ENCODE measurements around the gene HEMK1.

HEMK1 gene

DNA sequence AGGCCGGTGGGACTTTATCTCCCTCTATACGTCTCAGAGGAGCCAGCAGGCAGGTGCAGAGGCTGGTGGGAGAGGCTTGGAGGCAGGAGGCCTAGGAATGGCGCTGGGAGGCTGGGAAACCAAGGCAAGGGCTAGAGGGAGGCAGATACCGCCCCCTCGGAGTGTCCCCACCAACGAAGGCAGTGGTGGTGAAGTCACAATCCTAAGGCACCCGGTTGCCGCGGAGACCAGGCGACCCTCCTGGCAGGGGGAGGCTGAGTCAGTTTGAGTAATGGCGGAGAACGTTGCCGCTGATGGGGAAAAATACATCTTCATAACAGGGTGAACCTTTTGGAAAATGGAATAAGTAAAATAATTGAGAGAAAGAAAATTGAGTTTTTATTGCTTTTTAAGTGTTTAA is 36.0 kb upstream of the HEMK1 start:
- no peak overlapping the region for H3K27ac ChIP-seq (ENCODE audit: low read depth, low read length)
- H3K27me3 ChIP-seq (ENCODE audit: insufficient read depth, low read length), result peaks cover 60% of the 10 kb centered on the region
- no peaks in the 10 kb centered on the region for H3K4me1 ChIP-seq (ENCODE audit: control insufficient read depth, insufficient read depth, low read length, unreplicated experiment)
- H3K36me3 ChIP-seq (ENCODE audit: insufficient read depth, low read length), result no peaks in the 10 kb centered on the region
- no peak overlapping the region for H3K4me3 ChIP-seq (ENCODE audit: low read depth, low read length)
- H3K79me2 ChIP-seq (ENCODE audit: control insufficient read depth, insufficient read depth, low read length, unreplicated experiment), result no peaks in the 10 kb centered on the region
- H2AFZ ChIP-seq (ENCODE audit: low read length, unreplicated experiment), result no peak overlapping the region

DNA sequence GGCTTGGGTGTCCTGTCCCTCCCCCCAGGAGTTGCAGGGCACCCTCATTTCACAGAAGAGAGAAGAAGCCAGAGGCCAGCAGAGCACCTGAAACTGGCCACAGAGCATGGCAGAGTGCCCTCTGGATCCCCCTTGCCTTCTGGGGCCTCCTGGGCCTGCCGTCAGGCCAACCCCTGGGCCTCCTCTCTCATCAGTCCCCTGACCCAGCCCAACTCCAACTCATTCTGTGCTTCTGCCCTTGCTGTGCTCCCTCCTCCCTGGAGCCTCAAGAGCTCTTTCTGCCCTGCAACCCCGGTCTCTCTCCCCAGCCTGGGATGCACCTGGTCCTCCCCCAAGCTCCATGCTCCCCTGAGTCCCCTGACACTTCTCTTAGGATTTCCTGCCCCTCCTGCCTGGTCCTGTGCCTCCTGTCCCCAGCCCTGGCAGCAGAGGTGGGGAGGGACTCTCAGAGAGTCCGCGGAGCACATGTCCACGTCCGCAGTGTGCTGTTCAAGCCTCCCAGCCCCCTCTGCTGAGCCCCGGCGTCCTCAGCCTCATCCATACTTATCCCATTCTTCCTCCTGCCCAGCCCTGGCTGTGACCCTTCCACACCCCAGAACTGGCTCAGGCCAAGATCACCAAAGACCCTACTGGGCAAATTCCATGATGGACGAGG is 35.4 kb upstream of the HEMK1 start:
- Histone ChIP-seq H2AFZ (ENCODE audit: low read length, unreplicated experiment) (no peak overlapping the region), H3K79me2 (ENCODE audit: control insufficient read depth, insufficient read depth, low read length, unreplicated experiment) (no peaks in the 10 kb centered on the region), H3K4me1 (ENCODE audit: control insufficient read depth, insufficient read depth, low read length, unreplicated experiment) (no peaks in the 10 kb centered on the region), H3K27me3 (ENCODE audit: insufficient read depth, low read length) (peaks cover 61% of the 10 kb centered on the region), H3K27ac (ENCODE audit: low read depth, low read length) (no peak overlapping the region), H3K4me3 (ENCODE audit: low read depth, low read length) (no peak overlapping the region), H3K36me3 (ENCODE audit: insufficient read depth, low read length) (no peaks in the 10 kb centered on the region)

DNA sequence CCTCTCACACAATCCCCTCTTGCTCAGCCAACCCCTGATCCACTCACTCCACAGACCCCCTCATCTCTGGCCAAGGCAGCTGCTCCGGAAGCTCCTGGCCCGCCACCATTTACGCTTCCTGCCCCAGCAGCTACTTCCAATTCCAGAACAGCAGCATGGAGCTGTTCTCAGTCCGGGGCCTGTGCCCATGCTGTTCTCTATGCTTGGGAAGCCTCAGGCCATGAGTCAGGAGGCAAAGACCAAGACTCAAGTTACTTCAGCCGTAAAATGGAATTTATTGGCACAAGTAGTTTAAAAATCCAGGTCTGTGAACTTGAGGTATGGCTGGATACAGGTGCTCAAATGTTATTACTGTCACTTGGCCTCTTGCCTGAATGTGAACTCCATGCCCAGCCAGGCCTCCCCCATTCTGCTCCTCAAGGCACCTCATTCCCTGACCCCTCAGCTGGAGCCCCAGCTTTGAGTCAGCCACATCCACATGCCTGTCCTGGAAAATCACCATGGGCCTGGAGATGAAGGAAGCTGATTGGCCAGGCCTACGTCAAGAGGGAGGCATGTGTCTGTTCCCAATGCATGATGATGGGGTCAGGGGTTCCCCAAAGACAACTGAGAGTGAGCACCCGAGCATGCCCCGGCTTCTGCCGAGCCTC is 34.5 kb upstream of the HEMK1 start:
- H3K4me1 ChIP-seq (ENCODE audit: control insufficient read depth, insufficient read depth, low read length, unreplicated experiment), result no peaks in the 10 kb centered on the region
- no peak overlapping the region for H2AFZ ChIP-seq (ENCODE audit: low read length, unreplicated experiment)
- H3K4me3 ChIP-seq (ENCODE audit: low read depth, low read length), result no peak overlapping the region
- no peaks in the 10 kb centered on the region for H3K79me2 ChIP-seq (ENCODE audit: control insufficient read depth, insufficient read depth, low read length, unreplicated experiment)
- no peaks in the 10 kb centered on the region for H3K36me3 ChIP-seq (ENCODE audit: insufficient read depth, low read length)
- no peak overlapping the region for H3K27ac ChIP-seq (ENCODE audit: low read depth, low read length)
- peaks cover 59% of the 10 kb centered on the region for H3K27me3 ChIP-seq (ENCODE audit: insufficient read depth, low read length)

DNA sequence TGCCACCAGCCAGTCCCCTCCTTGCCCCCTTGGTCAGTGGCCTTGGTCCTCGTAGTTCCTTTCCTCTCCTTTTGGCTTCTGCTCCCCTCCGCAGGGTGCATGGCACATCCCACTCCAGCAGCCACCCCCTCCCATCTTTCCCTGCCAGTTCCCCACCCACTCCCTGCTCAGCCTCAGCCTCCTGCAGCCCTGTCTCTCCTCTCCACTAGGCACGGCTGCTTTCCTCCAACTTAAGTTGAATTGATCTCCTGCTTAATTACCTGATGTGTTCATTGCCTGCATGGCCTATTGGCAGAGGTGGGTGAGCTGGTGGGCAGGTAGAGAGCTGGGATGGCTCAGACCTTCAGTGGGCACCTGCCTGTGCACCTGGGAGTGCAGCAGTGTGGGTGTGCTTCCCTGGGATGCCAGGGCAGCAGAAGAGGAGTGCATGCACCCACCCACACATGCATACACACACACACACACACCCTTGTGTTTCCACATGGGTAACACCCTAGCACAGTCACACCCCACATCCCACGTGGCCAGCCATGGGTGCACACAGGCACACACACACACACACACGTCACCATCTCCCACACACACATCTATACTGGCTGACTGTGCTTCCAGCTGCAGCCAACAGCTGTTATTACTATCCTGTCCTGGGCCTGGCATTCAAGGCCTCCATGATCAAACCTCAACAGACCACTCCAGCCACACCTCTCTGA is 32.7 kb upstream of the HEMK1 start:
- Histone ChIP-seq H3K4me1 (ENCODE audit: control insufficient read depth, insufficient read depth, low read length, unreplicated experiment) (no peaks in the 10 kb centered on the region), H2AFZ (ENCODE audit: low read length, unreplicated experiment) (no peak overlapping the region), H3K4me3 (ENCODE audit: low read depth, low read length) (no peak overlapping the region), H3K27ac (ENCODE audit: low read depth, low read length) (no peak overlapping the region), H3K79me2 (ENCODE audit: control insufficient read depth, insufficient read depth, low read length, unreplicated experiment) (no peaks in the 10 kb centered on the region), H3K36me3 (ENCODE audit: insufficient read depth, low read length) (no peaks in the 10 kb centered on the region), H3K27me3 (ENCODE audit: insufficient read depth, low read length) (peaks cover 48% of the 10 kb centered on the region)

DNA sequence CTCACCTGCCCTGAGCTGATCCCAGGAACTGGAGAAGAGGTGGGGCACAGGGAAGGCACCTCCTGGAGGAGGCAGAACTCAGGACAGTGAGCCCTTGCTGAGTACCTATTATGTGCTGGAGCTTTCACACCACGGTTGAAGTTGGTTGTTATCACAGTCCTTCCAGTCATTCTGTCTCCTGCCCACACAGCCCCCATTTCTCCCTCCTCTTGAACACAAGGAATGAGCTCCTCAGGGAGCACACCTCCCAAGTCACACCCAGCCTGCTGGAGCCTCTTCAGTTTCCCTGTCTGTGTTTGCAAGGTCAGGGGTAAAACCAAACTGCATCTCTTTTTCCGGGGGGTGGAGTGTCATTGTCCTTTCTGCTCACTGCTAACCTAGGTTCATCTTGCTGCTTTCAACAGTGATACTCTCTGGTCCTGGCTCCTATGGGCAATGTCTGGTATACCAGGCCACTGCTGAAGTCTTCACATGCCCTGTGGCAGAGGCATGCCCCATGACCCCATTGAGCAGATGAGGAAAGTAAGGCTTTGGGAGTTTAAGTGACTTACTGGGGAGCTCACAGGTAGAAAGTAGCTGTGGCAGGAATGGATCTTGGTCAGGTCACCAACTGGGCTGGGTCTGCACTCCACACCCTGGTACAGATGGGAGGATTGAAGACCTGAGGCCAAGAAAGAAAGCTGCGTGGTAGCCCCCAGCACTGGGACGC is 31.7 kb upstream of the HEMK1 start:
- H2AFZ ChIP-seq (ENCODE audit: low read length, unreplicated experiment), result no peak overlapping the region
- no peak overlapping the region for H3K27ac ChIP-seq (ENCODE audit: low read depth, low read length)
- H3K36me3 ChIP-seq (ENCODE audit: insufficient read depth, low read length), result no peaks in the 10 kb centered on the region
- H3K4me1 ChIP-seq (ENCODE audit: control insufficient read depth, insufficient read depth, low read length, unreplicated experiment), result no peaks in the 10 kb centered on the region
- no peak overlapping the region for H3K4me3 ChIP-seq (ENCODE audit: low read depth, low read length)
- no peaks in the 10 kb centered on the region for H3K79me2 ChIP-seq (ENCODE audit: control insufficient read depth, insufficient read depth, low read length, unreplicated experiment)
- H3K27me3 ChIP-seq (ENCODE audit: insufficient read depth, low read length), result peaks cover 42% of the 10 kb centered on the region

DNA sequence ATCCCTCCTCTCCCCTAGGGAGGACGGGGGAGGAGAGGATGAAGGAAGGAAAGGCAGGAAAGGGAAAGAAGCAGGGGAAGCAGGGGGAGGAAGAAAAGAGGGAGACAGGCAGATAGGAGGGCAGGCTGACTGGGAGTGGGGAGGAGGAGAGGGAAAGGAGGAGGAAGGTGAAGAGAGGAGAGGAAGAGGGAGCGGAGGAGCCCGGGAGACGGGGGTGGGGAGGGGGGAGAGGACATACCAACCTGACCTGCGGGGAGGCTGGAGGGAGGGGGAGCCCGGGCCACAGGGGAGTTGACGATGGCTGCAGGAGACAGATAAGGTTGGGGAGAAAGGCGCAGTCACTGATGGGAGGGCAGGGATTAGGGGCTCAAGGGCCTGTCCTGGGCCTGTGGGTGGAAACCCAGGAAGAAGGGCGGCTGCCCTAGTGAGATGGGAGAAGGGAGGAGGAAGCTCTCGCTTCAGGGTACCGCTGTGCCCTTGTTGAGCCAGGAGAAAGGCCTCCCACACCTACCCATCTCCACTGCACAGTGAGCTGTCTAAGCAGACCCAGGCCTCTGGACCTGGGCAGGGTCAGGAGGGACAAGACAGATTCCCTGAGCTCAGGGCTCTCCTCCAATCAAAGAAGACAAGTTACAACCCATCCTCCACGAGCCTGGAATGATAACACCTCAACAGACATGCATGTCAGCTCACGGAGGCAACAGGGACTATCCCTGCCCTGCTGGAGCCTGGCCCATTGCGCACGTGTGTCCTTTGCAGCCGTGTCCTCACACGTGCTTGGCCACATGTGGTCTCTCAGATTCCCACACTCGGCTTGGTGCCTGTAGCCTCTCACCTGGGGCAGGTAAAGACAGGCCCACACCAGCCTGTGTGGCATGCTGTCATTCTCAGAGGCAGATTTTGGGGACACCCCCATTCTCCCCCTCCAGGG is 29.7 kb upstream of the HEMK1 start:
- Histone ChIP-seq H3K79me2 (ENCODE audit: control insufficient read depth, insufficient read depth, low read length, unreplicated experiment) (no peaks in the 10 kb centered on the region), H3K4me3 (ENCODE audit: low read depth, low read length) (no peak overlapping the region), H2AFZ (ENCODE audit: low read length, unreplicated experiment) (no peak overlapping the region), H3K27me3 (ENCODE audit: insufficient read depth, low read length) (peaks cover 42% of the 10 kb centered on the region), H3K4me1 (ENCODE audit: control insufficient read depth, insufficient read depth, low read length, unreplicated experiment) (no peaks in the 10 kb centered on the region), H3K36me3 (ENCODE audit: insufficient read depth, low read length) (no peaks in the 10 kb centered on the region), H3K27ac (ENCODE audit: low read depth, low read length) (no peak overlapping the region)

DNA sequence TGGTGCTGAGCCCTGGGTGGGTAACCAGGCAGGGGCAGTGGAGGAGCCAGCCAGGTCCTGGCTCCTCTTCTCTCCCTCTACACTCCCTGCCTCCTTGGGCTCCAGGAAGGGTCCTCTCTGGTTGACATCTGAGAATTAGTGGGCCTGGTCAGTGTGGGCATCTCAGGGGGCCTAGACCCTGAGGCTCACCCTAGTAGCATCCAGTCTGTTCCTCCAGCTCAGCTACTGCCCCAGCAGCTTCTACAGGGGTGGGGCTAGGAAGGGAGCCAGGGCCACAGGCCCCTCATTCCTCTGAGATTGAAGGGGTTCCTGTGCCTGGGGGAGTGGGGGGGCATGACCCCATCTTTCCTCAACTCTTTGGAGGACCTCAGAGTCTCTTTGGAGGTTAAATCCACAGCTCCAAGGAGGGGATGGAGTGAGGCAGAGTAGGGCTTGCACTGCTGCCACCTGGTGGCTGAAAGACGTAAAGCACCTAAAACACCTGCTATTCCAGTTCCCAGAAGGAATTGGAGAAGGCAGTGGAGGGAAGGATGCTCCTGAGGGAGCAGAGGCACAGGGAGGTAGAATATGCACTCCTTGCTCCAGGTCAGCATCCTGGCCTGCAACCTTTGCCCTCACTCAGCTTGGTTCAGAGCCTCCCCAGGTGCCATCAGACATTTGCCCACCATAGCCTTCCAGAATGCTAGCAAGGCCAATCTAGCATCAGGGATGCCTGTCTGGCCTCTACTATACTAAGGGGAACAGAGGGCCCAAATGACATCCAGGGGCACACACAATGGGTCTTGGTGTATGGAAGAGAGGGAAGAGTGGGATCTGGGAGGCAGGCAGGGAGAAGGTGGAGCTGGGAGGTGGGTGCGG is 26.9 kb upstream of the HEMK1 start:
- Histone ChIP-seq H3K27ac (ENCODE audit: low read depth, low read length) (no peak overlapping the region), H3K36me3 (ENCODE audit: insufficient read depth, low read length) (no peaks in the 10 kb centered on the region), H3K4me3 (ENCODE audit: low read depth, low read length) (no peak overlapping the region), H2AFZ (ENCODE audit: low read length, unreplicated experiment) (no peak overlapping the region), H3K27me3 (ENCODE audit: insufficient read depth, low read length) (peaks cover 24% of the 10 kb centered on the region), H3K4me1 (ENCODE audit: control insufficient read depth, insufficient read depth, low read length, unreplicated experiment) (no peaks in the 10 kb centered on the region), H3K79me2 (ENCODE audit: control insufficient read depth, insufficient read depth, low read length, unreplicated experiment) (no peaks in the 10 kb centered on the region)

DNA sequence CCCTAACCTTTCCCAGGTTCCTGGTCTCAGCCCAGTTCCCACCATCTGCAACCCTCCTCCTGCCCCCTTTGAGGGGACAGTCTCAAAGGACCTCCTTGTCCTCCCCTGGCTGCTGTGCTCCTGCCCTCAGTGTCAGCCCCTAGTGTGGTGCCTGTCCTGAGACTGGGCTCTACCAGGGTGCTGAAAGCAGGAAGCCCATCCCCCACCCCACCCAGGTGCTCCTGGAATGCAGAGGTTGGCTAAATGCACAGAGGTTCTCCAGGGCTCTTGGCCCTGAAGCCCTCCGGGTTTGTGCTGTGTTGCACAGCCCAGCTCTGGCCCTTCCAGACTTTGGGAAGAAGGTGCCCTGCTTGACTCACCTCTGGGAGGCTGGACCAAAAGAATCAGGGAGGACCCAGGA is 23.5 kb upstream of the HEMK1 start:
- Histone ChIP-seq H3K27me3 (ENCODE audit: insufficient read depth, low read length) (no peaks in the 10 kb centered on the region), H3K4me3 (ENCODE audit: low read depth, low read length) (no peak overlapping the region), H3K4me1 (ENCODE audit: control insufficient read depth, insufficient read depth, low read length, unreplicated experiment) (no peaks in the 10 kb centered on the region), H2AFZ (ENCODE audit: low read length, unreplicated experiment) (no peak overlapping the region), H3K79me2 (ENCODE audit: control insufficient read depth, insufficient read depth, low read length, unreplicated experiment) (no peaks in the 10 kb centered on the region), H3K27ac (ENCODE audit: low read depth, low read length) (no peak overlapping the region), H3K36me3 (ENCODE audit: insufficient read depth, low read length) (no peaks in the 10 kb centered on the region)

DNA sequence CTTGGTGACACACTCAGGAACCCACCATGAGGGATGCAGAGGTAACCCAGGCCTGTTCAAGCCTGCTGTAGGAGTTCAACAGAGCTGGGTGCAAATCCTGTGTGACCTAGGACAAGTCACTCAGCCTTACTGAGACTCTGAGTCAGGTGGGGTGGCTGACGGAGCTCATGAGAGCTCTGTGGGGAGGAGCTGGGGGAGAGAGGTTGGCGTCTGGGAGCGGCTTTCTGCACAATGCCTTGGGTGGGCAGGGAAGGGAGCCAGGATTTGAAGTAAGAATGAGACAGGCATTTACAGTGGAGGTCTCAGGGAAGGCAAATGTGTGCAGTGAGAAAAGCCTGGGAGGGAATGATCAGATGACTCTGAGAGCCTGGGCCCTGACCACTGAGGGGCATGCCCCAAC is 20.1 kb upstream of the HEMK1 start:
- H3K4me3 ChIP-seq (ENCODE audit: low read depth, low read length), result no peak overlapping the region
- no peak overlapping the region for H2AFZ ChIP-seq (ENCODE audit: low read length, unreplicated experiment)
- H3K4me1 ChIP-seq (ENCODE audit: control insufficient read depth, insufficient read depth, low read length, unreplicated experiment), result no peaks in the 10 kb centered on the region
- H3K27ac ChIP-seq (ENCODE audit: low read depth, low read length), result no peak overlapping the region
- no peaks in the 10 kb centered on the region for H3K79me2 ChIP-seq (ENCODE audit: control insufficient read depth, insufficient read depth, low read length, unreplicated experiment)
- H3K36me3 ChIP-seq (ENCODE audit: insufficient read depth, low read length), result no peaks in the 10 kb centered on the region
- peaks cover 3% of the 10 kb centered on the region; the same call in 1 of the 2 replicates for H3K27me3 ChIP-seq (ENCODE audit: insufficient read depth, low read length)

All from ACC112 (cell line).